Stimulated activated CD4-positive, alpha-beta T cell treated with anti-CD3 and anti-CD28 coated beads, Interleukin-4, amount 100 ng/mL, for 24 hours (primary cell): ENCODE results near the gene PRR4.

Source experiments
- DNase-seq: peaks from one replicate; pipeline ENCODE4 v3.0.0-alpha.2; 2020

PRR4 gene, protein sequence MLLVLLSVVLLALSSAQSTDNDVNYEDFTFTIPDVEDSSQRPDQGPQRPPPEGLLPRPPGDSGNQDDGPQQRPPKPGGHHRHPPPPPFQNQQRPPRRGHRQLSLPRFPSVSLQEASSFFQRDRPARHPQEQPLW

DNA sequence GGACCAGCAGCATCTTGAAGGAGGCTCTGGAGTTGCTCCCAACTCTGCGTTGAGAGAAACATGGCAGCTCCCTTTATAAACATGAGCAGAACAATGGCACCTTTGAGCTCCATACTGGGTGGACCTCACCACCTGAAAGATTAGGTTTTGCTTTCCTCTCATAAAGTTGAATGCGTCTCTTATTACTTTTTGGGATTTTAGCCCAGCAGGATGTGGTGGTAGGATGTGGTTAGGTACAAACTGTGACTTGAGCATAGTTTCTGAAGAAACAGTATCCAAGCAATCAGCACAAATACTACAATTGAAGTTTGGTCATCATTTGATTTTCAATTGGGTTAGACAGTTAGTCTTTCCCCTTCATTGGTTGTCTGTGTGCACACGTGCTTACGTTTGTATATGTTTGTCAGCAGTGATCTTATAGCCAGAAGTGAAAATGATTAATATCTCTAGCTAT, at the start of gene PRR4:
Gene PRR4, minus strand, starts transcription at position 51 of the 454 bp plus-strand sequence. Its CDS starts 38 bp downstream, at position 13.
- DNase-seq: no peak

GRCh38 chr12:10896854-10897253, 47.6 kb upstream of the PRR4 start:
- no peak for DNase-seq

GRCh38 chr12:10891937-10892336, 42.7 kb upstream of the PRR4 start:
- DNase-seq: no peak

- no peak for DNase-seq
Measured at GRCh38 chr12:10889226-10889625, 40.0 kb upstream of the PRR4 start.

DNA sequence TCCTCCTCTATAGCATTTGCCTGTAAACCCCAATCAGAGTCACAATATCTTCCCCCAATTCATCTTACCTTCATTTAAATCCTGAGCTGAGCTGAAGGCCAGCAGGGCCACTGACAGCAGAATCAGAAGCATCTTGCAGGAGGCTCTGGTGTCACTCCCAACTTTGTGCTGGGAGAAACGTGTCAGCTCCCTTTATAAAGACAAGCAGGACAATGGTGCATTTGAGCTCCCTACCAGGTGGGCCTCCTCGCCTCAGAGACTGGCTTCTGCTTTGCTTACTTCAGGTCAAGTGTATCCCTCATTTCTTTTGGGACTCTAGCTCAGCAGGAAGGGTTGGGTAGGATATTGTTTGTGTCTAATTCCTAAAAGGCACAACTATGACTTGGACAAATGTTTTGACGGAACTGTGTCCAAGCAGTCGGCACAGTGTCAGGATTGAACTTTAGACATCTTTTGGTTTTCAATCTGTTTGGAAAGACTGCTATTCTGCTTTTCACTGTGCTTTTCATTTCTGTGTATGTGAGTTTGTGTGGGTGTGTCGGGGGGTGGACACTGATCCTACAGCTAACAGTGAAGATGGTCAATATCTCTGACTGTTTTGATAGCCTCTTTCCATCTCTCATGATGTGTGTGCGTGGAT, 34.9 kb upstream of the PRR4 start, which contains the start of gene PRH1:
Gene PRH1, minus strand, starts transcription at position 170 of the 640 bp plus-strand sequence. Its CDS starts 38 bp downstream, at position 132.
- DNase-seq: no peak

- no peak for DNase-seq
Measured at GRCh38 chr12:10873378-10873777, 24.1 kb upstream of the PRR4 start.

DNA sequence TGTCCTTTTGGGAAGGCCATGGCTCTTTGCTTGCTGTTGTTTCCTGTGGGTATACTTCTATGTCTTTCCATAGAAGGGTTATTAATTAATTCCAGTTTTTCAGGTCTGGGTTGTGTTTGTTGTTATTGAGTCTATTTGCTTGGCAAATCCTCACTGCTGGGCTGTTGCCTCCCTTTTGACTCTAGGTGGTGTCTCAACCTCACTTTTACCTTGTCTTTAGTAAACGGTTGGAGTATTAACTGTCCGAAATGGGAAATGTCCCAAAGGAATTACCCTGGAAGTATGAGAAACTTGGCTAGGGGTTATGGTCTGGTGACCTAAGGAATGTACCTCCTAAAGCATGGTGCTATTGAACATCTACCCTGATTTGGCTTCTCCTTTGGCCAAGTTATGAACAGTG, 18.1 kb upstream of the PRR4 start:
- no peak for DNase-seq

DNA sequence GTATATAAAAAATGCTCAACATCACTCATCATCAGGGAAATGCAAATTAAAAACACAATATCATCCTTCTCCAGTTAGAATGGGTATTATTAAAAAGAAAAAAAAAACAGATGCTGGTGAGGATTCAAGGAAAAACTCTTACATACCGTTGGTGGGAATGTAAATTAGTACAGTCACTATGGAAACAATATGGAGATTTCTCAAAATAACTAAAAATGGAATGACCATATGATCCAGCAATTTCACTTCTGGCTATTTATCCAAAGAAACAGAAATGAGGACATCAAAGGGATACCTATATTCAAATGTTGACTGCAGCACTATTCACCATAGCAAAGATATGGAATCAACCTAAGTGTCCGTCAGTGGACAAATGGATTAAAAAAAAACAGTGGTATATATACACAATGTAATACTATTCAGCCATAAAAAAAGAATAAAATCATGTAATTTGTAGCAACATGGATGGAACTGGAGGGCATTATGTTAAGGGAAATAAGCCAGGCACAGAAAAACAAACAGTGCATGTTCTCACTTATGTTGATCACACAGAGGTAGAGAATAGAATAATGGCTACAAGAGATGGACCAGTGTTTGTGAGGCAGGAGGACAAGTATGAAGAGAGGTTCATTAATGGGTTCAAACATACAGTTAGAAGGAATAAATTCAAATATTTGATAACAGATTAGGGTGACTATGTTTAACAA, 14.4 kb upstream of the PRR4 start:
- DNase-seq: no peak

DNA sequence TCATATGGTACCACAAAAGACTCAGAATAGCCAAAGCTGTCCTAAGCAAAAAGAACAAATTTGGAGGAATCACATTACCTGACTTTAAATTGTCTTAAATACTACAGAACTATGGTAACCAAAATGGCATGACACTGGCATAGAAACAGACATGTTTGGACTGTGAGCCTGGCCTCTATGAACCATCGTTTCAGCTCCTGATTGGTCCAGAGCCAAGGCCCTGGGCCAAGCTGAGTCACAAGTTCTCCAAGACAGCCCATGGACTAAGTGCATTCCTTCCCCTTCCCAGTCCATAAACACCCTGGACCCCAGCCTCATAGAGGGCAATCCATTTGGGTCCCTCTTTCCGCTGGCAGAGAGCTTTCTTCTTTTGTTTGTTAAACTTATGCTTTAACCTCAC, 12.1 kb upstream of the PRR4 start:
- no peak for DNase-seq

DNA sequence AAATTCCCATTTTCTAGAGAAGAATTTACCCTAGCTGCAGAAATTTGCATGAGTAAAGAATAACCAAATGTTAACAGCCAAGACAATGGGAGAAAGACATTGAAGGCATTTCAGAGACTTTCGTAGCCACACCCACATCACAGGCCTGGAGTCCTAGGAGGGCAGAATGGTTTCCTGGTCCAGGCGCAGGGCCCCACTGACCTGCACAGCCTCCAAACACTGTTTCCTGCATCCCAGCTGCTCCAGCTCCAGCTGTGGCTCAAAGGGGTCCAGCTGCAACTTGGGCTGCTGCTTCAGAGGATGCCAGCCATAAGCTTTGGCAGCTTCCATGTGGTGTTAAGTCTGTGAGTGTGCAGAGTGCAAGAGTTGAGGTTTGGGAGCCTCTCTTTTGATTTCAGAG, 6.5 kb upstream of the PRR4 start:
- no peak for DNase-seq

- DNase-seq: no peak
Measured at GRCh38 chr12:10853776-10854175, 4.5 kb upstream of the PRR4 start.

GRCh38 chr12:10851243-10851858, 2.1 kb upstream of the PRR4 start:
- no peak for DNase-seq

GRCh38 chr12:10847744-10848143, 1.5 kb downstream of the PRR4 start:
- DNase-seq: no peak

DNA sequence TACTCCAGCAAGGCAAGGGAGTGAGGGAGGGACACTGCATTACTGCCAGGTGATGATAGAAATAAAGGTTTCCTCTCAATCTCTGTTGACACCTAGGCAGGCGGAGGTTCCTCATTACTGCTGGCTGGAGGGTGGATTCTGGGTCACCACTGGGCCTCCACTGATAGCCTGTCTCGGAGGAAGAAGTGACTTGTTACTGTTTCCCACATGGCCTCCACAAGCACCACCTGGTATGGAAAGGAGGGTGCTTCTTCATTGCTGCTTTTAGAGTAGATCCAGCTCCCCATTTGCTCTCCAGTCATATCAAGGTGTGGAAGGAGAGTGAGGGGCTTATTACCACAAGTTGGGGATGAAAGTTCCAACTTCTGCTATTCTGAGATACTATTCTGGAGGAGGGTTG, 6.4 kb downstream of the PRR4 start:
- no peak for DNase-seq

DNA sequence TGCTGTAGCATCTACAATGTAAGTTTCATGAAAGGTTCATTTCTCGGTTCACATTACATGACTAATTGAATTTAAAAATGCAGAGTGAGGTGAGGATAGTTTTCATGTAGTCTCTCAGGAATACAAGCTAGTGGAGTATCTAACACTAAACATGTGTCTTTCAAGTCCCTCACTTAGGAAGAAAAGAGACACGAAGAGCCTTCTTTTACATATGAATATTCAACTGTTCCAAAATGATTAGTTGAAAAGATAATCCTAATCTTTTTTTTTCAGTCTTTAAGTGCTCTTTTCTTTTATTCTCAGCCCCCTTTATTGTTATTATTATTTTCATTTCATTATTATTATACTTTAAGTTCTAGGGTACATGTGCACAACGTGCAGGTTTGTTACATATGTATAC, 10.8 kb downstream of the PRR4 start:
- no peak for DNase-seq

DNA sequence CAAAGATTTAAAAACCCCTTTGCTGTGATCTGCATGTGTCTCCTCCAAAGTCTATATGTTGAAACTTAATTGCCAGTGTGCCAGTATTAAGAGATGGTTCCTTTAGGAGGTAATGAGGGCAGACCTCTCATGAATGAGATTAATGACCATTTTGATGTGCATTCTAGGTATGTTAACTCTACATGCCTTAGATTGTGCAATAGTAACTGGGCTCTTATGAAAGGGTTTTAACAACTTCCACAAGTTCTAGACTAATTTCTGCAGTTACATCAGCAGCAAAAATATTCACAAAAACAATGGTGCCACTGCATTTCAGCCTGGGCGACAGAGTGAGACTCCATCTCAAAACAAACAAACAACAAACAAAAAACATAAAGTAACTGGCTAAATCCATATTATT, 19.3 kb downstream of the PRR4 start:
- no peak for DNase-seq

GRCh38 chr12:10826258-10826657, 23.0 kb downstream of the PRR4 start, which contains the start of gene TAS2R10:
TAS2R10 (minus strand) TSS chr12:10826358; CDS start chr12:10826269, 89 bp downstream.
- no peak for DNase-seq

DNA sequence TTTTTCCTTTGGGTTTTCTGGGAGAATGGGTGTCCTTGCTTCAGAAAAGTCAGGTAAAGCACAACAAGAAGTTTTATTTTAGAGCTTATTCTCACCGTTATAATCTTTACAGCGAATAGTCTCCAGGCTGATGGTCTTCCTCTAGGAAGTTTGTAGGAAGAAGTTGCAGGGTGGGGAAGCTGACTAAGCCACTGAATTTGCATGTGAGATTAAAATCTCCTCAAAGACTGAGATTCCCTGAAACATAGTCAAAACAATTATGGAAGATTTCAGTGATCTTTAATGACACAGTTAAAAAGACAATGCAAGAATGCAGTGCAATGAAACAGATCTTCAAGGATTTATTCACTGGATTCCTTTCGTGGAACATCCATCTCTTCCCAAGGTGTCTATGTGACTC, 24.3 kb downstream of the PRR4 start:
- DNase-seq: no peak

DNA sequence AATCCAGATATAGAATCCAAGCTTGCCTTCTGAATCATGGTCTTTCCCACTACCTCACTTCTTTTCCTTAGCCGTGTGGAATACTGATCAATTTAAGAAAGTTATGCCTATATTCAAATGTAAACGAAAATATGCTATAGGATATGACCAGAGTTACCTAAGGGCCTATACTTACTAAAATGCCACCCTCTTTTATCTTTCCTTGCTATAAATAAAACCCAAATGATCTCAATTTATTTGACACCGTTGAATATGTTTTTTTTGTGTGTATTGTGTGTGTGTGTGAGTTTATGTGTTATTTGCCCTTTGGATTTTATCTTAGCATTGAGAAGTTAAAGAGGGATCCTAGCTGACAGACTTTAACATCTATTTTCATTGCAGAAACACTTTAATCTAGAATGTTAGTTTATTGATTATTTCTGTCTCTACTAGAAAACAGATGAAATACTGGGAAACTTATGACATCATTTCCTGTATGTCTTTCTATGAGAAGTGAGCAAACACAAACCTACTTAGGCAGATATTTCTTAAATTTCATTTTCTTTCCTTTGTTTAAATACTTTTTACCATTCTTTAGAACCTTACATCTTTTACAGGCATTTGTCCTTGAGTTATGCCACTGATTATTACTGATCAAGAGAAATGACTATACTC, 37.3 kb downstream of the PRR4 start:
- no peak for DNase-seq

DNA sequence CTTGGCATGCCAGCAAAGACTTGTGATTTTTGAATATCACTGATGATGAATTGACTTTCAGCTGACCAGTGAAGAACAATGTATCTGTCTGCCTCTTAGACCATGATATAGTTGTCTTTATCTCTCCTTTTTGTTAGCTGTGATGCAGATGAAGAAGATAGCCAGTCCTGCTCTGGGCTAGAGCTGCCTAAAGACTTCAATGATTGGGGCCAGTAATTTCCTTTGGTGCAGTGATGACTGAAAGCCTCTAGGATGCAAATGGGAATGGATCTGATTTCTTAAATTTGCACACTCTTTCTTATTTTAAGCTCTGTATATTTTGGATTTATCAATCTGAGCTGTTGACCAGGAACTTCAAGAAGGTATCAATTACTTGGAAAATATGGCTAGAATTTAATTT, 39.2 kb downstream of the PRR4 start, which contains the start of gene TAS2R9:
Gene TAS2R9, minus strand, starts transcription at position 101 of the 400 bp plus-strand sequence. Its CDS starts 93 bp downstream, at position 8.
- DNase-seq: no peak

DNA sequence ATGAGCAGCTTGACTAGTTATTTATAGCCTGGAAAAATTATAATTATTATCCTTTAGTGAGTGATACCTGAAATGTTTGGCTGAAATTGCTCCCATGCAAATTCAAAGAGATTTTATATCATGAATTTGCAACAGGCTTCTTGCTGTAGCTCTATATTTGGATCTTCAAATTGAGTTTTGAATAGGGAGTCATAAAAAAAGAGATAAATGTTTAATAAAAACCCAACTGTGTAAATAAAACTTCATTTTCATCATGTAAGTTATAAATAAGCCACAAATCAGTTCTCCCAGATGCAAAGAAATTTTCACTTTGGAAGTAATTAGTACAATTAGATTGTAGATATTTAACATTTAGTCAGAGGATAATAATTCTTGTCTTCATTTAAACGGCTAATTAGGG, 42.1 kb downstream of the PRR4 start, which contains the start of gene TAS2R8:
Gene TAS2R8, minus strand, starts transcription at position 101 of the 400 bp plus-strand sequence. CDS start 306 bp downstream, outside the sequence.
- no peak for DNase-seq

DNA sequence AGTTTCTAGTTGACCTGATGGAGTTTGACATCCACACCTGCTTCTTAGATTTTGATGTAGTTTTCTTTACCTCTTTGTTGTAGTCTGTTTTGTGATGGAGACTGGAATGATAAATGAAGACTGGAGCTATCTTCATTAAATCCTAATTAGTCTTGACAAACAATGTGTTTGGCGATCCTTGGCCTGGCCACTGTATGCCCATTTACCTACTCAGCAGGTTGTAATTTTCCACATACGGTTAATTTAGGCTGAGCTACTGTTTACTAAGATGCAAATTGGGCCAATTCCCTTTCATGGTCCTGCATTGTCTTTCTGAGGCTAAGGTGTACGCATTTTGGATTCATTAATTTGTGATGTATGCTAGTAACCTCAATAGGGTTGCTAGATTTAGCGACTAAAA, 46.7 kb downstream of the PRR4 start, which contains the start of gene TAS2R7:
Gene TAS2R7, minus strand, starts transcription at position 41 of the 400 bp plus-strand sequence. CDS start 57 bp downstream, outside the sequence.
- no peak for DNase-seq

GRCh38 chr12:10801741-10802140, 47.5 kb downstream of the PRR4 start:
- no peak for DNase-seq
